ENCODE results near the gene MYO6. TPM values are rescaled to one million over a fixed set of nuclear protein-coding genes. Genes with fewer than 3 reads are reported as not detected.
A peak's percentile ranks its signal among the peaks of the same experiment; 100 is the strongest.

MYO6 gene
- total RNA-seq, 2 experiments from 2014 or later: 1.1 to 1.3 TPM

- Mint-ChIP-seq H3K27me3 (peaks cover 4% of the 10 kb centered on the region), H3K9me3 (ENCODE audit: low read depth) (no peaks in the 10 kb centered on the region), H3K4me3 (no peak overlapping the region), H3K27ac (no peak overlapping the region), H3K4me1 (no peaks in the 10 kb centered on the region), H3K36me3 (ENCODE audit: low read depth) (no peaks in the 10 kb centered on the region)
- POLR2A ChIA-PET: no interaction called here
- CTCF ChIA-PET: no interaction called here
- ATAC-seq (no peak), DNase-seq (no peak)
- intact Hi-C loops (cut with DNase I, micrococcal nuclease): no loop called here
Observed at GRCh38 chr6:75802366-75802765, 53.3 kb downstream of the MYO6 start.

- POLR2A ChIA-PET: no interaction called here
Observed at GRCh38 chr6:75808507-75808906, 59.5 kb downstream of the MYO6 start.

GRCh38 chr6:75812560-75812959 lies 63.5 kb downstream of the MYO6 start:
- Mint-ChIP-seq H3K9me3 (ENCODE audit: low read depth) (no peaks in the 10 kb centered on the region), H3K27ac (no peak overlapping the region), H3K27me3 (peaks cover 2% of the 10 kb centered on the region), H3K4me1 (no peaks in the 10 kb centered on the region), H3K4me3 (no peak overlapping the region), H3K36me3 (ENCODE audit: low read depth) (no peaks in the 10 kb centered on the region)
- ATAC-seq (no peak), DNase-seq (no peak)
- CTCF ChIA-PET: no interaction called here
- intact Hi-C loops (cut with DNase I, micrococcal nuclease): loop anchor here in 1 of 2 experiments (1.0 kb wide), 1 partner anchor 19 kb away; no protein-coding TSS in a partner anchor
- POLR2A ChIA-PET: no interaction called here

More at GRCh38 chr6:75808507-75808906, 59.5 kb downstream of the MYO6 start:
- H3K27me3 Mint-ChIP-seq: no peaks in the 10 kb centered on the region
- CTCF ChIA-PET: no interaction called here
- no peak overlapping the region for H3K4me3 Mint-ChIP-seq
- DNase-seq (no peak), ATAC-seq (no peak)
- H3K4me1 Mint-ChIP-seq: no peaks in the 10 kb centered on the region
- H3K9me3 Mint-ChIP-seq (ENCODE audit: low read depth): no peaks in the 10 kb centered on the region
- intact Hi-C loops (cut with DNase I, micrococcal nuclease): no loop called here
- no peak overlapping the region for H3K27ac Mint-ChIP-seq
- H3K36me3 Mint-ChIP-seq (ENCODE audit: low read depth): no peaks in the 10 kb centered on the region

GRCh38 chr6:75813476-75814250 lies 64.6 kb downstream of the MYO6 start:
- ChIA-PET POLR2A (no interaction called here), CTCF (no interaction called here)
- Mint-ChIP-seq H3K27me3 (peaks cover 2% of the 10 kb centered on the region), H3K4me1 (no peaks in the 10 kb centered on the region), H3K36me3 (ENCODE audit: low read depth) (no peaks in the 10 kb centered on the region), H3K27ac (no peak overlapping the region), H3K9me3 (ENCODE audit: low read depth) (no peaks in the 10 kb centered on the region), H3K4me3 (no peak overlapping the region)
- DNase-seq (no peak), ATAC-seq (no peak)
- intact Hi-C loops (cut with DNase I, micrococcal nuclease): no loop called here

- Mint-ChIP-seq H3K4me1 (no peaks in the 10 kb centered on the region), H3K36me3 (ENCODE audit: low read depth) (no peaks in the 10 kb centered on the region), H3K9me3 (ENCODE audit: low read depth) (no peaks in the 10 kb centered on the region), H3K27me3 (peaks cover 3% of the 10 kb centered on the region), H3K4me3 (no peak overlapping the region), H3K27ac (no peak overlapping the region)
- intact Hi-C loops (cut with DNase I, micrococcal nuclease): no loop called here
- ChIA-PET CTCF (no interaction called here), POLR2A (no interaction called here)
- DNase-seq (no peak), ATAC-seq (no peak)
Observed at GRCh38 chr6:75815756-75816155, 66.7 kb downstream of the MYO6 start.

- no peaks in the 10 kb centered on the region for H3K36me3 Mint-ChIP-seq (ENCODE audit: low read depth)
- intact Hi-C loops (cut with DNase I, micrococcal nuclease): no loop called here
- DNase-seq (no peak), ATAC-seq (no peak)
- CTCF ChIA-PET: interaction anchor here (0.9 to 1.1 kb wide), 2 partner anchors 9 to 33 kb away, joined by 3 read pairs; no protein-coding TSS in a partner anchor
- POLR2A ChIA-PET: no interaction called here
- no peak overlapping the region for H3K27ac Mint-ChIP-seq
- peaks cover 4% of the 10 kb centered on the region for H3K27me3 Mint-ChIP-seq
- H3K4me1 Mint-ChIP-seq: no peaks in the 10 kb centered on the region
- H3K9me3 Mint-ChIP-seq (ENCODE audit: low read depth): no peaks in the 10 kb centered on the region
- no peak overlapping the region for H3K4me3 Mint-ChIP-seq
Observed at GRCh38 chr6:75818098-75818855, 69.2 kb downstream of the MYO6 start.

- intact Hi-C loops (cut with DNase I, micrococcal nuclease): no loop called here
- Mint-ChIP-seq H3K4me1 (no peaks in the 10 kb centered on the region), H3K27ac (no peak overlapping the region), H3K36me3 (ENCODE audit: low read depth) (no peaks in the 10 kb centered on the region), H3K27me3 (peaks cover 7% of the 10 kb centered on the region), H3K9me3 (ENCODE audit: low read depth) (no peaks in the 10 kb centered on the region), H3K4me3 (no peak overlapping the region)
- ChIA-PET CTCF (no interaction called here), POLR2A (no interaction called here)
- no peak for DNase-seq
- no peak for ATAC-seq
Observed at GRCh38 chr6:75819776-75820487, 70.9 kb downstream of the MYO6 start.

- intact Hi-C loops (cut with DNase I, micrococcal nuclease): no loop called here
- POLR2A ChIA-PET: no interaction called here
- H3K4me3 Mint-ChIP-seq: no peak overlapping the region
- no peaks in the 10 kb centered on the region for H3K9me3 Mint-ChIP-seq (ENCODE audit: low read depth)
- H3K4me1 Mint-ChIP-seq: no peaks in the 10 kb centered on the region
- no peaks in the 10 kb centered on the region for H3K36me3 Mint-ChIP-seq (ENCODE audit: low read depth)
- CTCF ChIA-PET: no interaction called here
- H3K27ac Mint-ChIP-seq: no peak overlapping the region
- DNase-seq: no peak
- ATAC-seq: no peak
- peaks cover 5% of the 10 kb centered on the region for H3K27me3 Mint-ChIP-seq
Observed at GRCh38 chr6:75824160-75824559, 75.1 kb downstream of the MYO6 start.

- no peak for ATAC-seq
- ChIA-PET CTCF (interaction anchor here (0.8 kb wide), 1 partner anchor 10 kb away, joined by 3 read pairs; no protein-coding TSS in a partner anchor), POLR2A (no interaction called here)
- Mint-ChIP-seq H3K4me3 (no peak overlapping the region), H3K9me3 (ENCODE audit: low read depth) (no peaks in the 10 kb centered on the region), H3K36me3 (ENCODE audit: low read depth) (no peaks in the 10 kb centered on the region), H3K4me1 (peaks cover 8% of the 10 kb centered on the region), H3K27ac (no peak overlapping the region), H3K27me3 (peaks cover 5% of the 10 kb centered on the region)
- DNase-seq: no peak
- intact Hi-C loops (cut with DNase I, micrococcal nuclease): no loop called here
Observed at GRCh38 chr6:75827163-75827562, 78.1 kb downstream of the MYO6 start.

- H3K4me1 Mint-ChIP-seq: peaks cover 8% of the 10 kb centered on the region
- intact Hi-C loops (cut with DNase I, micrococcal nuclease): loop anchor here in 1 of 2 experiments (1.0 to 2.0 kb wide), 2 partner anchors 19 to 82 kb away; partner anchors contain the start of gene MYO6
- no peak overlapping the region for H3K4me3 Mint-ChIP-seq
- POLR2A ChIA-PET: no interaction called here
- H3K36me3 Mint-ChIP-seq (ENCODE audit: low read depth): no peaks in the 10 kb centered on the region
- H3K27ac Mint-ChIP-seq: no peak overlapping the region
- CTCF ChIA-PET: no interaction called here
- peaks cover 2% of the 10 kb centered on the region for H3K27me3 Mint-ChIP-seq
- H3K9me3 Mint-ChIP-seq (ENCODE audit: low read depth): no peaks in the 10 kb centered on the region
- peak; percentile 93 for ATAC-seq
- DNase-seq: peak; percentile 47
Observed at GRCh38 chr6:75830959-75831885, 82.2 kb downstream of the MYO6 start.

GRCh38 chr6:75834447-75834846 lies 85.4 kb downstream of the MYO6 start:
- CTCF ChIA-PET: no interaction called here
- Mint-ChIP-seq H3K27me3 (peaks cover 6% of the 10 kb centered on the region), H3K4me3 (no peak overlapping the region), H3K27ac (no peak overlapping the region), H3K36me3 (ENCODE audit: low read depth) (no peaks in the 10 kb centered on the region), H3K9me3 (ENCODE audit: low read depth) (no peaks in the 10 kb centered on the region), H3K4me1 (peaks cover 8% of the 10 kb centered on the region)
- POLR2A ChIA-PET: interaction anchor here (0.7 kb wide), 1 partner anchor 20 kb away, joined by 3 read pairs; no protein-coding TSS in a partner anchor
- no peak for DNase-seq
- intact Hi-C loops (cut with DNase I, micrococcal nuclease): no loop called here
- no peak for ATAC-seq
